ENCODE measurements around the gene SPEM1.

DNA sequence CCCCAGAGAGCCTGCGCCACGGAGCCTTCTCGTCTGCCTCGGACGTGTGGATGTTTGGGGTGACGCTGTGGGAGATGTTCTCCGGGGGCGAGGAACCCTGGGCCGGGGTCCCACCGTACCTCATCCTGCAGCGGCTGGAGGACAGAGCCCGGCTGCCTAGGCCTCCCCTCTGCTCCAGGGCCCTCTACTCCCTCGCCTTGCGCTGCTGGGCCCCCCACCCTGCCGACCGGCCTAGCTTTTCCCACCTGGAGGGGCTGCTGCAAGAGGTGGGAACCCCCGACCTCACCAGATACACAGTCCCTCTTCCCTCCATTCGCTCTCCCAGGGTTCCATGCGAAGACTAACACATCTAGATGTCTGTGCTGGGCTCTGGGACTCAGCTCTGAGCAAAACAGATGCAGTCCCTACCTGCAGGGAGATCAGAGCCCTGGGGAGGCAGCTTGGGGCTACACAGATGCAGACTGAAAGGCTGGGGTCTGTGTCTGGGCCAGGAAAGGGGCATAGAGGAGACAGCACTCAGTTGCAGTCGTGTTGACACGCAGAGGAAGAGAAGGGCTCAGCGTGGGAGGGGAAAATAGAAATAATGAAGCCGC lies 35.5 kb upstream of the SPEM1 start:
- TF ChIP-seq, protein P1, sequence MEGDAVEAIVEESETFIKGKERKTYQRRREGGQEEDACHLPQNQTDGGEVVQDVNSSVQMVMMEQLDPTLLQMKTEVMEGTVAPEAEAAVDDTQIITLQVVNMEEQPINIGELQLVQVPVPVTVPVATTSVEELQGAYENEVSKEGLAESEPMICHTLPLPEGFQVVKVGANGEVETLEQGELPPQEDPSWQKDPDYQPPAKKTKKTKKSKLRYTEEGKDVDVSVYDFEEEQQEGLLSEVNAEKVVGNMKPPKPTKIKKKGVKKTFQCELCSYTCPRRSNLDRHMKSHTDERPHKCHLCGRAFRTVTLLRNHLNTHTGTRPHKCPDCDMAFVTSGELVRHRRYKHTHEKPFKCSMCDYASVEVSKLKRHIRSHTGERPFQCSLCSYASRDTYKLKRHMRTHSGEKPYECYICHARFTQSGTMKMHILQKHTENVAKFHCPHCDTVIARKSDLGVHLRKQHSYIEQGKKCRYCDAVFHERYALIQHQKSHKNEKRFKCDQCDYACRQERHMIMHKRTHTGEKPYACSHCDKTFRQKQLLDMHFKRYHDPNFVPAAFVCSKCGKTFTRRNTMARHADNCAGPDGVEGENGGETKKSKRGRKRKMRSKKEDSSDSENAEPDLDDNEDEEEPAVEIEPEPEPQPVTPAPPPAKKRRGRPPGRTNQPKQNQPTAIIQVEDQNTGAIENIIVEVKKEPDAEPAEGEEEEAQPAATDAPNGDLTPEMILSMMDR (IDR thresholded peaks at IDR 0.05): no peak
- no peak for TF ChIP-seq POLR2A (IDR thresholded peaks at IDR 0.05)

All from thyroid gland (tissue), 4 donors.